ENCODE measurements around the gene F13B.
"Not testable (repeated sequence)": the region's sequence is repeated elsewhere in the genome, so short reads cannot be mapped to it uniquely, and the experiment has no call there.

The F13B gene

DNA sequence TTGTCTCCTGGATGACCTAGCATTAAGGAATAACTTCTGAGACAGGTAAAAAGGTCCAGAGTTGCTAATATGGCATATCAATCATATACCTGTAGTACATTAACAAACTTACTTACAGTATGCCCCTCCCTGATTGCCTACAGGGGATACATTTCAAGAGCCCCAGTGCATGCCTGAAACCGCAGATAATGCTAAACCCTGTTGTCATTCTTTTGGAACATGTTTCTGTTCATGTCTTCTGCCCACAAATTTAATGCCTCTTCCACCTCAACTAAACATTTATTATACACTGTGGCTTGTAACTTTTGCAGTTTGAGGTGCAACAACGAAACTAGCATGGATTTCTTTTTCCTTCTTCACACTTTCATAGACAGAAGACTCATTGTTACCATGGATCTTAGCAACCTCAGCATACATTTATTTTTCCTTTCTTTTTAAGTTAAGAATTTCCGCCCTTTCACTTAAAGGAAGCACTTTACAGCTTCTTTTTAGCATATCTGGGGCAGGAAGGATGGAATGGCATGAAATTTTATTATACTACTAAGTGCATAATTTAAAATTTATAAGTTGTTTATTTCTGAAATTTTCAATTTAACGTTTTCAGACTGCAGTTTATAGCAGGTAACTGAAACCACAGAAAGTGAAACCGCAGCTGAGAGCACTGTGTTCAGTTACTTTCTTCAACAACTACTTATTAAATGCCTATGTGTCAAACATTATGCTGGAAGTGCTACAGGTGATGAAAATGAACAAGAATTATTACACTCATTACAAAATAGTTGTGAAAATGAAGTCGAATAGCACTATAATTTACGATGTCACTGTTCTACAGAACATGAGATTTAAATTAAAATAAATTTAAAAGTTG lies 25.3 kb downstream of the F13B start:
- DNase-seq, result no peak

DNA sequence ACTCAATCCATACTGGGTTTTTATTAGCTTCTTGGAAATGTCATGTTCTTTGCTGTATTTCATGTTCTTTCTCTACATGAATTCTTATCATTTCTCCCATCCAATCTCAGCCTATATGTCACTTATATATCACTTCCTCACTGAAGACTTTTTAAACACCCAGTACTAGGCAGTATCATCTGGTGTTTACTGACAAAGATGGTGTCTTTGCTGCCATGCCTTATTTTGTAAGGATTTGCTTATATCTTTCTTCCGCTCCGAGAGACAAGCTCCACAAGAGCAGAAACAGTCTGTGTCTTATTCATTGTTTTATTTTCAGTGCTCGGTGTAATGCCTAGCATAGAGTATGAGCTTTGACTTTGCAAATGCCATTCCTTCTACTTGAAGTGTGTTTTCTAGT lies 30.2 kb downstream of the F13B start:
- DNase-seq, result no peak

GRCh38 chr1:197034631-197035339 lies 32.3 kb downstream of the F13B start:
- not testable (repeated sequence) for DNase-seq

DNA sequence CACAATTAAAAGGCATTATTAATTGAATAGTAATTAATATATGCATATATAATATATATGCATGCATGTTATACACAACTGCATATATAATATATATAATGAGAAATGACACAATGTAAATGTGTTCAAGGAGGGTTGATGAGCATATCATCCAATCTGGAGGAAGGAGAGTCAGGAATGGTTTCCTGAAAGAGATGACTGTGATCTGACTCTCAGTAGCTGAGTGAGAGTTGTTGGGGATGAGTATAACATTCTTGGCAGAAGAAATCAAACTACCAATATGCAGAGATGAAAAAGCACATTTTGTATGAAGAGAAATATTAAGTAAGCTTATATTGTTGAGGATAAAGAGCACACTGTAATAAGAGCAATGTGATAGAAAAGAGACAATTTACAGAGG lies 37.3 kb downstream of the F13B start:
- DNase-seq, result no peak

DNA sequence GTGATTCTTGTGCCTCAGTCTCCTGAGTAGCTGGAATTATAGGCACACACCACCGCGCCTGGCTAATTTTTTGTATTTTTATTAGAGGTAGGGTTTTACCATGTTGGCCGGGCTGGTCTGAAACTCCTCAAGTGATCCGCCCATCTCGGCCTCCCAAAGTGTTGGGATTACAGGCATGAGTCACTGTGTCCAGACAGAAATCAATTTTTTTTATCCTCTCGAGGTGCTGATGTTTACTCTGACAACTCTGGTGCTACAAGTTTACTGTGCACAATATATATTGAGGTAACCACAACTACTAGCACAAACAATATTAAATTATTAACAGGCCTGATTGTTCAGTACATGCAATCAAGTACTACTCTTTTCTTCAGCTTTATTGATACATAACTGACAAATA lies 39.7 kb downstream of the F13B start:
- DNase-seq, result no peak

GRCh38 chr1:197024460-197024859 lies 42.6 kb downstream of the F13B start:
- no peak for DNase-seq

GRCh38 chr1:197021716-197022115 lies 45.3 kb downstream of the F13B start:
- DNase-seq, result no peak

- DNase-seq, result no peak
Measured at GRCh38 chr1:197017558-197018146, 49.4 kb downstream of the F13B start.

DNA sequence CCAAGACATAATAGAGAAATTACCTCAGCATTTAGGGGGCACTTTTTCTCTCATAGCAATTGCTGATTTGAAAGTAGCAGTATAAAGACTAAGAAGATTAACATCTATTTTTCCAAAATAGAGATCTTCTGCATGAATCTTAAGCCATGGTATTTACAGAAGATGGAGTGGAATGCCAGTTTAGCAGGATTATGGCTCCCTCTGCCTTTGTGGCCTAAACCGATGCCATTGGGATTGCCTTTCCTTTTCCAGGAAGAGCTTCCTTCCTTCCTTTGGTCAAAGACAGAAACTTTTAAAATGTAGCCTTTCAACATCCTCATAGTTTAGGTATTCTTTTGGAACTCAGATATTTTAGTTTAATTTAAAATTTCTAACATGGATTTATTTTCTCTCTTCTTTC lies 50.3 kb downstream of the F13B start:
- DNase-seq, result no peak

DNA sequence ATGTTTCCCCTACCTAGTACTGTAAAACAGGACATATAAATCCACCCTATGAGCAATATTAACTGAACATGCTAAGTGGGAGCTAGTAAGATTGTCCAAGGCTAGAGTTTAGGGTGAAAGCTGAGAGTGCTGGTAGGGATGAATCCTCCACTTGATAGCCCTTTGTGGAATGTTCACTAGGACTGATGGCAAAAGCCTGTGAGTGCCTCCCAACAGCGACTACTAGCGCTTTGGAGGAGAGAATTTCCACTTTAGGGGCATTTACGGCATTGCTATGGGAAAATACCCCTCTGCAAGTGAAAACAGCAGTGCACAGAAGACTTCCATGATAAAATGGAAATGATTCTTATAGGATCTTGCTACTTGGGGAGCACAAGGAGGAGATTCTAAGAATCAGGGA lies 53.8 kb downstream of the F13B start:
- DNase-seq, result no peak

DNA sequence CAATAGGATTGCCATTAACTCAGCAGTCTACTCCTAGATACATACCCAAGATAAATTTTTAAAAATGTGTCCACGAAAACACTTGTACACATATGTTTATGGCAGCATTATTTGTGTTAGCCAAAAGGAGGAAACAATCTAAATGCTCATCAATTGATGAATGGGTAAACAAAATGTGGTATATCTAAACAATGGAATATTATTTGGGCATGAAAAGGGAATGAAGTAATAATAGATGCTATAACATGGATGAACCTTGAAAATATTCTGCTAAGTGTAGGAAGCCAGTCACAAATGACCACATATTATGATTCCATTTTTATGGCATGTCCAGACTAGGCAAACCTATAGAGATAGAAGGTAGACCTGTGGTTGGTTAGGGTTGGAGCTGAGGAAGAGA lies 55.4 kb downstream of the F13B start:
- DNase-seq, result no peak

- DNase-seq, result no peak
Measured at GRCh38 chr1:197008861-197009260, 58.2 kb downstream of the F13B start.

DNA sequence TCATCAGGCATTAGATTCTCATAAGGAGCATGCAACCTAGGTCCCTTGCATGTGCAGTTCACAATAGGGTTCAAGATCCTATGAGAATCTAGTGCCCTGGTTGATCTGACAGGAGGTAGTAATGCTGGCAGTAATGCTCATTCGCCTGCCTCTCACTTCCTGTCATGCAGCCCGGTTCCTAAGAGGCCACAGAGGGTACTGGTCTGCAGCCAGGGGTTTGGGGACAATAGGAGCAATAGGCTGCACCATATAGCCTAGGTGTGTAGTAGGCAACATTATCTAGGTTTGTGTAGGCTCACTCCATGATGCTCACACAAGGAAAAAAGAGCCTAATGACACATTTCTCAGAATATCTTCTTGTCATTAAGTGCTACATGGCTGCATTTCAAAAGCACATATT lies 63.9 kb downstream of the F13B start:
- DNase-seq, result no peak

- no peak for DNase-seq
Measured at GRCh38 chr1:197001828-197002227, 65.2 kb downstream of the F13B start.

DNA sequence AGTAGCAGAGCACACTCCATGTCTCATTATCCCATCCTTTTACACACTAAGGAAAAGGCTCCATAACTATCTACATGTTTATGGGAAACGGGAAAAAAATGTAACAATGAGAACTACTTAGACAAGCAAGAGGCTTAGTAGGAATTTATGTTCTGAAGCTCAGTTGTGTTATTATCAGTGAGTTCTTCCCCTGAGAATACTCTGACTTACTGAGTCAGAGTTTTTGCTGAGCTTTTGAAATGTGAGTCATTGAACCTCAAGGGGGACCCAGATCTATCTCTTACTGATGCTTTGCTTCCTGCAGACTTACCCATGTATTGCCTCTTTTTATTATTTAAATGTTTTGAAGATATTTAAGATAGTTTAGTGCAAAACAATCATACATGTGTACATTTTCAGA lies 69.6 kb downstream of the F13B start:
- DNase-seq, result no peak

GRCh38 chr1:196993916-196994315 lies 73.1 kb downstream of the F13B start:
- no peak for DNase-seq

GRCh38 chr1:196991919-196992651 lies 75.0 kb downstream of the F13B start:
- peak; percentile 85 for DNase-seq

Data from NCI-H748 treated with DMSO at 0.1 percent for 48 hours (cell line).